D341Med (cell line): Measurements from ENCODE around the gene PHPT1.
"Not testable (repeated sequence)": the region's sequence is repeated elsewhere in the genome, so short reads cannot be mapped to it uniquely, and the experiment has no call there.

ENCODE experiments used
- DNase-seq: peaks from one replicate; pipeline ENCODE4 v3.0.0; 2012; ENCODE audit warnings: low spot score

Gene PHPT1

DNA sequence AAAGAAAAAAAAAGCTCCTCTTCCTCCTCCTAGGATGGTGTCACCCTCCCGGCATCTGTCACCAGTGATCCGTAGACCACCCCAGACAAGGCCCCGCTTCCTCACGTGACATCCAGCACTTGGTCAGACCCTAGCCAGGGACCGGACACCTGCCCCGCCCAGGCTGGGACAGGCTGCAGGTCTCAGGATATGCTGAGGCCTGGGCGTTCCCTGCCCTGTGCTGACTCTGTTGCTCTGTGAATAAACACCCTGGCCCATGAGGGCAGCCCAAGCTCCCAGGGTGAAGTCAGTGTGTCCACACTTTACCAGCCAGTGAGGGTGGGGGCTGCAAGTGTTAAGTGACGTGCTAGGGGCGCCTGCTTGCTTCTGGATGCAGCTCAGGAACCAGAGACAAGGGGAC lies 11.3 kb downstream of the PHPT1 start:
- DNase-seq, result no peak

DNA sequence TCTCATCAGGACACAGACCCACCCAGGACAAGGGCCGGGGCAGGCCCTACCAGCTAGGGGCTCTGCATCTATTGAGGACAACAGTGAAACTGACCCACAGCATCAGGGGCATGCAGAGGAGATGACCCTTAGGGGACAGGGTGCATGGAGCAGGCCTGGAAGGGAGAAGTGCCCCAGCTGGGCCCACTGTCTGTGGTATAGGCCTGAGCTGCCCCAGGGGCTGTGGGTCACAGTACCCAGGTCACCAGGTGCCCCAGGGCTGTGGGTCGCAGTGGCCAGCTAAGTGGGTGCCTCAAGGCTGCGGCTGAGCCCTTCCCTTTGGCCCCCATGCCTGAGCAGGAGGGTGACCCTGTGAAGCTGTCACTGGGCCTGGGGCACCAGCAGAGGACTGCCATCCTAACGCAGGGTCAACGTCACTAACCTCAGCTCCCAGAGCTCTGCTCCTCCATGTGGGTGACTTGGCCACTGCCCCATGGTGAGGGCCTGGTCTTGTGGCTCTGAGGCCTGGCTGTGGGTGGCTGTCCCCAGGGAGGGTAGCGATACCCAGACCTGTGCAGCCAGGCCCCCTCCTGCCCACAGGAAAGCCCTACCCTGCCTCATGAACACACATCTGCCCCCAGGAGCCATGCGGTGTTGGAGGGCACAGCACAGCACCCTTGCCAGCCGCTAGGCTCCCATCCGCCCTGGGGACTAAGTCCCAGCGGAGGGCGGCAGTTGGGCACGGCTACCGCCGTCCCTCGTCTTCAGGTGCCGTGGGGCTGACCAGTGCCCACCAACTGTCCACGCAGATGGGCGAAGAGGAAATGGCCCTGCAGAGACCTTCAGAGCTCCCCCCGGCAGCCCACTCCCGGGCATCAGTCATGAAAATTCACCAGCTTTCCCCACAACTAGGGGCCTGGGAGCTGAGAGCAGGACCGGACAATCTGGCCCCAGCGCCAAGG lies 12.0 kb downstream of the PHPT1 start:
- DNase-seq, result no peak

DNA sequence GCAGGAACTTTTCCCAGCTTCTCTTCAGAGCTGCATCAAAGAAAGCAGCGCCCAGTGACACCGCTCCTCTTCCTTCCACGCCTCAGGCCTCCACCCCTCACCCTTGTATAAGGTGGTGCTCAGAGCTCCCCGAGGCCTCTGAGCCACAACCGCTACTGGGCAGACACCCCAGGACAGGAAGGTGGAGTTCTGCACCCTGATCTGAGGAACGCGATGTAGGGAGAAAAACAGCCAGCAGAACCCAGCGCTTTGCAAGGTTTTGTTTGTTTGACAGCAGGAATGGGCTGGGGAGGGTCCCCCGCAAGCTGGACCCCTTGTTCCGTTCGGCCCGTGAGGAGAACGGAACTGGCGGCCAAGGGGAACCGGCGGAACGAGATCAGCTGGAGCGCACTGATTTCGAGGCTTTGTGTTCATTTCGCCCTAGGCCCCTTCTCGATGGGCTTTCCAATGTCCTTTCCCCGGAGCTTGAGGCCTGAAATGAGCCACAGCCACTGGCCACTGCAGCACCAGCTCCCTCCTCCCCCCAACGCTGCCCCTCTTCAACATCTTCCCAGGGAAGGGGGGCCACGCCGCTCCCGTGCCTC lies 12.8 kb downstream of the PHPT1 start:
- no peak for DNase-seq

DNA sequence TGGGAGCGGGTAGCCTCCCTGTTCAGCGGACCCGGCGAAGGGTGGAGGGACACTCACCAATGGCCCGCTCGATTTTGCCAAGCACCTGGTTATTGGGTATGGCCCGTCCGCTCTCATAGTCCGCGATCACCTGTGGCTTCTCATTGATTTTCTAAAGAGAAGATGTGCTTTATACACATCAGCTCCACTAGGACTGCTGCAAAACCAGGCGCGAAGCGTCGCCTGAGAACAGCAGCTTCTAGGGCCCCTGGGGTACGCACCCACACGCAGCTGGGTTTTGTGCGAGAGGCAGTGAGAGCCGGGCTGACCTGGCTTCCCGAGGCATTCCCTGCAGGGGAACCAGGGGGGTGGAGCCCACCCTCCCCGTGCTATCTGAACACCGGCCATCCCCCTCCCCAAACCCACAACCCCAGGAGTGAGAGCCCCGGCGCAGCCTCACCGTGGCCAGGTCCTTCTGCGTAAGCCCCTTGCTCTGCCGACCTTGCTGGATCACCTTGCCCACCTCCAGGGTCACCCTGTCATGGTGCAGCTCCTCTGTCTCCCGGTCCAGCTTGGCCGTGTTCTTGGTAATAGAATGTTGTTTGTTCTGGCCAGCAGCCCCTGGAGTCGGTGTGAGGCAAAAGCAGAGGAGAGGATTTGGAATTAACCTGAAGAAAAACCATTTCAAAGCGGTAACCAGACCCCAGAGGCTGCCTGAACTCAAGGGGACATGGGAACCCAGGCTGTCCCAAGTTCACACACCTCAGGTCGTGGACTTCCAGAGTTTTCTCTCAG lies 13.8 kb downstream of the PHPT1 start:
- no peak for DNase-seq

DNA sequence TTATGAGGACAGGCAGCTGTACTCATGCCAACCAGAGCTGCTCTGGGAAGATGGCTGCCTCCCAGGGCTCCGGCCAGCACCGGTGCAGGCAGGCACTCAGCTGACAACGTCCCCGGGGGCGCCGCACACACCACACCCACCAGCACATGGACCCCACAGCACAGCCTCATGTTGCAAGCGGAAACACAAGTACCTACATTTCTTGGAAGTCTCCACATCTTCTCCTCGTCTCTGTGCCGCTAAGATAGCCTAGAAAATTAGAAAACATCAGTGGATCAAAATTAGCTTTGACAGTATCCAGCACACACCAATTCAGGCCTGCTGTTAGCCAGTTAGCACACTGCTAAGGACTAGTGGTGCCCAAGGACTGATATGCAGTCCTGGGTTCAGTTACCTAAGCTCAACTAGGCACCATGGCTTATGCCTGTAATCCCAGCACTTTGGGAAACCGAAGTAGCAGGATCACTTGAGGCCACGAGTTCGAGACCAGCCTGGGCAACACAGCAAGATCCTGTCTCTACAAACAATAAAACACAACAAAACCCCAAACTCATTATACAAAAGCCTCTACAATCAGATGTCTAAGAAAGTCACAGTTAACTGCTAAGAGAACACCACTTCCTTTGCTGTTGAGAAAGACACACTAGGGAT lies 14.5 kb downstream of the PHPT1 start:
- no peak for DNase-seq

DNA sequence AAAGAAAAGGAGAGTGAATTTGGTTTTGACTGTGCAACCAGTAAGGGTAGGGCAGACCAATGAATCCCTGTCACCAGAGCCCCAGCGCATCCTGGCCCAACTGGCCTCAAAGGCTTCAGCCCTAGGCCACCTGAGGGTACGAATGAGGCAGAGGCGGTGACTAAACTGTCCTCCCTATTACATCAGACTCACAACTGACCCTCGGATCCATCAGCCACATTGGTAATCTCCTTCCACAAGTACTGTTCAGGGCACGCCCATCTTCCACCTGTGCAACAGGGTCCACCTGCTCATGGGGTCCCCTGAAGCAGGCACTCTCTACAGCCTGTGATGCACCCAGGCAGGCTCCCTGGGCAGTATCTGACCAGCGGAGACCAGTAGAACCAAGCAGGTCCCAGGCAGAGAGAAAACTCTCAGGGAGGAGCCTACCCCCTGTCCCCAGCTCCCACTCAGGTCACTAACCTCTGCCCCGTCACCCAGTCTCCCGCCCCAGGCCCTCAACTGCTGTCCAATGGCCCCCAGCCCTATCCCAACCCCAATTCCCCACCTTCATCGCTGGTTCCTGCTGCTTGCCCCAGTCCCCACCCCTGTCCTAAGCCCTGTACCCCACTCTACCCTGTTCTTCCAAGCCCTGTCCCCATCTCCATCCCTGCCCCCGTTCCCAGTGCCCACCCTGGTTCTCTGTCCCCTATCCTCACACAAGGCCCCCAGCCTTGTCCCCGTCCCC lies 16.0 kb downstream of the PHPT1 start:
- no peak for DNase-seq

DNA sequence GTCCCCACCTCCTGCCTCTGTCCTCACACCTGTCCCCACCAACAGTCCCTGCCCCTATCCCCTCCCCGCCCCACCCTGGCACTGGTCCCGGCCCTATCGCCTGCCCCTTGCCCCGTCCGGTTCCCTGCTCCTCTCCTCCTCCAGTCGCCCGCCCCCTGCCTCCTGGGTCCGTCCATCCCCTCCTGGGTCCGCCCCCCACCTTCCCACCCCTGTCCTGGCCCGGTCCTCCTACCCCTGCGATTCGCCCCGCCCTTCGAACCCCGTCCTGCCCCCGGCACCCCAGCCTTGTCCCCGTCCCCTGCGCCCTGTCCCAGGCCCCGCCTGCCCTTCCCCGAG lies 16.5 kb downstream of the PHPT1 start:
- DNase-seq, result no peak

DNA sequence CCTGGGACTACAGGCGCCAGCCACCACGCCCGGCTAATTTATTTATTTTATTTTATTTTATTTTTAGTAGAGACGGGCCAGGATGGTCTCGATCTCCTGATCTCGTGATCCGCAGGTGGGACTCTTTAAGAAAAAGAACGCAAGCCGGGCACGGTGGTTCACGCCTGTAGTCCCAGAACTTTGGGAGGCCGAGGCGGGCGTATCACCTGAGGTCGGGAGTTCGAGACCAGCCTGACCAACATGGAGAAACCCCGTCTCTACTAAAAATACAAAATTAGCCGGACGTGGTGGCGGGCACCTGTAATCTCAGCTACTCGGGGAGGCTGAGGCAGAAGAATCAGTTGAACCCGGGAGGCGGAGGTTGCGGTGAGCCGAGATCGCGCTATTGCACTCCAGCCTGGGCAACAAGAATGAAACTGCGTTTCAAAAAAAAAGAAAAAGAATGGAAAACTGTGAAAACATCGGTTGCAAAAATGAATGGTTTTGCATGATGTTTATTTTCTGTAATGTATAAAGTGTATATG lies 17.8 kb downstream of the PHPT1 start:
- DNase-seq, result not testable (repeated sequence)

DNA sequence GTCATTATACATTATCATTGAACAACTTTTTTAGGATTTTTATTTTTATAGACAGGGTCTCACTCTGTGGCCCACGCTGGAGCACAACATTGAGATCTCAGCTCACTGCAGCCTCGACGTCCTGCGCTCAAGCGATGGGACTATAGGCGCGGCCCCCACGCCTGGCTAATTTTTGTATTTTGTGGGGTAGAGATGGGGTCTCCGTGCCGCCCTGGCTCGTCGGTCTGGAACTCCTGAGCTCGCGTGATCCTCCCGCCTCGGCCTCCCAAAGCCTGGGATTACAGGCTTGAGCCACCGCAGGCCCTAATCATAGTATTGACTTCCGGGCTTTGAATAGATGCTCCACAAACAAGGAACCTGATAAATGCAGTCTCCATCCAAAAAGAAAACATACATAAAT lies 18.3 kb downstream of the PHPT1 start:
- DNase-seq, result peak; percentile 2

DNA sequence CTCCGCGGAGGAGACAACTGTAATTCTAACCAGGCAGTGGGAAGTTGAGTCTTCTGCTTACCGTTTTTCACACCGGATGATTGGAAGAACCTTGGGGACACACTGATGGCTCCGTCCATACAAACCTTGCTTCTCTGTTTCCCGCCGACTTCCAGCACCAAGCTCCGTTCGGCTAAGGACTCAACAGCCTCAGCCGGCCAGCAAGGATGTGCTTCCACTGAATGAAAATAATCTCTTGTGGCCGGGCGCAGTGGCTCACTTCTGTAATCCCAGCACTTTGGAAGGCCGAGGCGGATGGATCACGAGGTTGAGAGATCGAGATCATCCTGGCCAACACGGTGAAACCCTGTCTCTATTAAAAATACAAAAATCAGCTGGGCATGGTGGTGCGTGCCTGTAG lies 18.7 kb downstream of the PHPT1 start:
- peak; percentile 7 for DNase-seq

DNA sequence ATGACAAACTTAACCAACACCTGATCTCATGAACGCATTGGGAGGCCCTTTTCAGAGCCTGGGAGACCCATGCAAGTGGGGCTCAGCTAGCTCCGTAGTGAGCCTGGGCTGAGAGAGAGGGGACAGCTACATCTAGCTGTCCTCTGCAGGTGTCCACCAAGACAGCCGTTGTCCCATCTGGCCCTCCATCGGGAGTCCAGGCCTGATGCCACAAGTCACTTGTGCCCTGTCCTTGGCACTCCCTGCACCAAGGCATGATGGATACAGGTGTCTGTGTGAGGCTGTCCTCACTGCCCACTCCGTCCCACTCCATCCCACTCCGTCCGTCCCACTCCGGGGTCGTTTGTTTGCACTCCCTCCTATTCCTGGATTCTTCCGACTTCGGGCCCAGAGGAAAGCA lies 19.4 kb downstream of the PHPT1 start:
- DNase-seq, result peak; percentile 20

DNA sequence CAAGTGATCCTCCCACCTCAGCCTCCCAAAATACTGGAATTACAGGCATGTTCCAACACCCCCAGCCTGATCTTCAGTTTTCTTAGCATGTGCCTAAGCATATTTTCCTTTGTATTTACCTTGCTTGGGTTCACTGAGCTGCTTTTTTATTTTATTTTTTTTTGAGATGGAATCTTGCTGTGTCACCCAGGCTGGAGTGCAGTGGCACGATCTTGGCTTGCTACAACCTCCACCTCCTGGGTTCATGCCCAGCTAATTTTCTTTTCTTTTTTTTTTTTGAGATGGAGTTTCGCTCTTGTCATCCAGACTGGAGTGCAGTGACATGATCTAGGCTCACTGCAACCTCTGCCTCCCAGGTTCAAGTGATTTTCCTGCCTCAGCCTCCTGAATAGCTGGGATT lies 20.4 kb downstream of the PHPT1 start:
- not testable (repeated sequence) for DNase-seq

DNA sequence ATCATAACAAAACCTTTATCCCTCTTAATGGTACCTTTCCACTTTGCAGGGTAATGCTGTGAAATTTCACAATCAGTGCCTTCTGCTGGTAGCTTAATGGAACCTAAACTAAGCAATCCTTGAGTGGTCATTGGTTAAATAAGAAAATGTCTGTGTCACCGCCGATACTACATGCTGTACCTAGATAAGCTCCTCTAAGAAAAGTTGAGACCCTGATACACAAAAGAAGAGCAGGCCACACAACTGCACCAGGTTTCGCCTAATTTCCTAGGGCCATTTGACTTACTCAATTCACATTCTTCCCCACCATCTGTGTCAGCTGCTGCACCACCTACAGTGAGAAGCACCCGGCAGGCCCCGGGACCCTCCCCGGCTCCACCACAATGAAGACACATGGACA lies 25.9 kb downstream of the PHPT1 start:
- DNase-seq, result no peak

DNA sequence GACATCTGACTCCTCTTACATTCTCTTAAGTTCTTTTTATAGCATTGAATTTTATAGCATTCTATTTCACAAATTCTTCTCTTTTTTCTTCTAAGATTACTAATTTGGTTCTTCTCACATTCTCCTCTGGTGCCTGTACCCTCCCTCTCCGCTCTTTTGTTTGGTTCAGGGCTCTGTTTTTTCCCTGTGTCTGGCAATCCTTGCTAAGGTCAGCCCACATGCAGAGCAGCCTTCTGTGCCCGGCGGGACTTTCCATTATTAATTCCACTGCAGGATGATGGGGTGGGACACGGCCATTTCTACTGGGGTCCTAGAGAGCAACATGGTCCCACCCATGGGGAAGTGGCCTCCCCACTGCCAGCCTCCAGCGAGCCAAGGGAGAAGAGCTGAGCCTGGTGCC lies 27.3 kb downstream of the PHPT1 start:
- DNase-seq, result no peak

DNA sequence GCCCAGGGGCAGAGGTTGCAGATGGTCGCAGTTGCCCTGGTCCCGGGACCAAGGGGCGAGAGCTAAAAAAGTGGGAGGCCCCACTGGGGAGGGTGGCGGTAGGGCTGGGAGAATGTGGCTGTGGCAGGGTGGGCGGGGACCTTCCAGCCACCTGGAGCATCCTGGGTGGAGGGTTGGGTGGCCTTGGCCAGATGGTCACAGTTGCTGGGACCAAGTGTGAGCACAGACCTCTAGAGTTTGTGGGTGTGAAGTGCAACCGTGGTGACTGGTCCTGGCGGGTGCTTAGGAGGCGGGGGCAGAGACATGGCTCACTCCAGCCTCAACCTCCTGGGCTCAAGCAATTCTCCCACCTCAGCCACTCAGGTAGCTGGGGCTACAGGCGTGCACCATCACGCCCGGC lies 31.4 kb downstream of the PHPT1 start:
- DNase-seq, result peak; percentile 36

DNA sequence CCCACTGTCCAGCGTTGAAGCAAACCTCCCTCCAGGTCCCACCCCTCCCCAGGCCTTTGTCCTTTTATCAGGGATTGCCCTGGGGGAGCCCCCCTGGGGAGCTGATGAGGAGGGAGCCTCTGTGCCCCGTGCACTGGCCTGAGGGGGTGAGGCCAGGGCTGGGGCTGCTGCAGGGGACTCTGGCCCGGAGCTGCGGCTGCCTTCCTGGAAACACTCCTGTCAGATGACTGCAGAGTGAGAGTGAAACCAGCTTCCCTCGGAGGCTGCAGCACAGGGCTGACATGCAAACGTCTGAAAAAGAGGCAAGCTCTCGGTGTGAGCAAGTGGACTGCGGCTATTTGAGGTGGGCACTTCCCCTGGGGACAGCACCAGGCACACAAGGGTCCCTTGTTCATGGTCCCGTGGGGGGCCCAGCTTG lies 32.5 kb downstream of the PHPT1 start:
- DNase-seq, result peak; percentile 15

DNA sequence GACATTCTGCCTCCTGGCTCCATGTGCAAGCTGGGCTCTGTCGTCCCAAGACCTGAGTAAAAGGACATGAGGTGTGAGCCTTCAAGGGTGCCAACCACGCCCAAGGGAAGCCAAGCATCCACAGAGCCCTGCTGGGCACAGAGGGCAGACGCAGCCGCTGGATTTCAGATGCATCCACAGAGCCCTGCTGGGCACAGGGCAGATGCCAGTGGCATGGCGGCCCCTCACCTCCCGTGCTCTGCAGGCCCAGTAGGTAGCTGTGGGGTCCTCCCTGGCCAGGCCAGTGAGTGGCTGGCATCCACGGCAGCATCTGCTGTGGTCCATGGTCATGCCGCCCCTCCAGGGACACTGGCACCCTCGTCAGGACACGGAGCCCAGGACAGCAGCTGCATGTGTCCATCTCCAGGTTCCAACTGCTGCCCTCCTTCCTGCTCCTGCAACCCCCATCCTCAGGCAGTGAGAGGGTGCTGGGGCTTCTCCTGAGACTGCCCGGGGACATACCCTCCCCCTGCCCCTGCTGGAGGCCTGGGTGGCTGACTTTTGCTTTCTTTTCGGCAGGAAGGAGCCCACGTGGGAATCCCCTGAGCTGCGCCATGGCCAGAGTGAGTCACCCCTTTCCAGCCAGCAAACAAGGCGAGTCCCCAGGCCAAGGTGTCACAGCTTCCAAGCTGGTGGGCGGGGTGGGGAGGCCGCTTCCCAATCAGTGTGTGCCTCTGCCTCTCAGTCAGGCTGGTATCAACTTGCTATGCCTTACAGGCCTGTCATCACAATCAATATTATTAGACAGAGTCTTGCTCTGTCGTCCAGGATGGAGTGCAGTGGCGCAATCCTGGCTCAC lies 33.1 kb downstream of the PHPT1 start:
- DNase-seq, result peak; percentile 21

DNA sequence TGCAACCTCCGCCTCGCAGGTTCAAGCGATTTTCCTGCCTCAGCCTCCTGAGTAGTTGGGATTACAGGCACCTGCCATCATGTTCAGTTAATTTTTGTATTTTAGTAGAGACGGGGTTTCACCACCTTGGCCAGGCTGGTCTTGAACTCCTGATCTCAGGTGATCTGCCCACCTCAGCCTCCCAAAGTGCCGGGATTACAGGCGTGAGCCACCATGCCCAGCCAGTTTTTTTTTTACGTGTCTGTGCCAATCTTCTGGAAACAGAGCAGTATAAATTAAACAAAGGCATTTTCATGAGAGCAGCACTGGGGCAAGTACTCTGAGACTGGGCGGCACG lies 33.7 kb downstream of the PHPT1 start:
- not testable (repeated sequence) for DNase-seq

DNA sequence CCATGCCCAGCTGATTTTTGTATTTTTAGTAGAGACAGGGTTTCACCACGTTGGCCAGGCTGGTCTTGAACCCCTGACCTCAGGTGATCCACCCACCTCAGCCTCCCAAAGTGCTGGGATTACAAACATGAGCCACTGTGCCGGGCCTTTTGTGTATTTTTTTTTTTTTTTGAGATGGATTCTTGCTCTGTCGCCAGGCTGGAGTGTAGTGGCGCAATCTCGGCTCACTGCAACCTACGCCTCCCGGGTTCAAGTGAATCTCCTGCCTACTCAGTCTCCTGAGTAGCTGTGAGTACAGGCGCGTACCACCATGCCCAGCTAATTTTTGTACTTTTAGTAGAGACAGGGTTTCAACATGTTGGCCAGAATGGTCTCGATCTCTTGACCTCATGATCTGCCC lies 34.5 kb downstream of the PHPT1 start:
- not testable (repeated sequence) for DNase-seq

DNA sequence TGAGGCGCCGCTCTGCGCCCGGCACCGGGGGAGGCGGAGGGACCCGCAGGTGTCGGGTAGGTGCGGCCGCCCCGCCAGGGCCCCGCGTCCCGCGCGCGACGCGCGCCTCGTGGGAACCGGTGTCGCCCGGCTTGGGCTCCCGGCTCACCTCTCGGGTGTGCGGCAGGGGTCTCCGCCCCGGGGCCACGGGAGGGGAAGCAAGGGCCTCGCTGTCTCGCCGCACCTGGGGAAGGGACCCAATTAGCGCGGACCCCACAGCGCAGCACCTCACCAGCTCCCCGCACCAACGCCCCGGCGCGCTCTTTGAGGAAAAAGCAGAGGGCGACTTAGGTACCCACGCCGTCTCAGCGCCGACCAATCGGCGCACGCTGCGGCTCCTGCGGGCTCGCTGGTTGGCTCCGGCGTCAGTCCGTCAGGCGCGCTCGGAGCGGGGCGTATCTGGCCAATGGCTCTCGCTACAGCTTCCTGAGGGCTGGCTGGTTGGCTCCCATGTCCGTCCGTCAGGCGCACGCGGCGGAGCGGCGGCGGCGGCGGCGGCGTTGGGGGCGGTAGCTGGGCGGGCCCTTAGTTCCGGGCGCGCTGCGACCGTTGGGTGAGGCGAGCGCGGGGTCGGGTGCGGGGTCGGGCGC lies 36.9 kb downstream of the PHPT1 start, which contains the start of gene TRAF2:
TSS of gene TRAF2 (plus strand) at position 567 of the 629 bp plus-strand sequence. CDS start 12,225 bp downstream, outside the sequence.
- peak; percentile 100 for DNase-seq
